Tibial artery (tissue), 4 donors: ENCODE measurements around the gene CPED1.

ENCODE experiments used
- DNase-seq, 2 donors: peaks; one replicate each; pipeline ENCODE4 v3.0.0-alpha.2; 2019
- H3K27ac ChIP-seq, 2 donors: fragments of 200-600 bp; sonication (generic) in 1 of 2; 1 replicate in 1 of 2; 2 replicates in 1 of 2; pipeline ENCODE4 v1.5.1; 2018 to 2019; ENCODE audit warnings: mild to moderate bottlenecking in 1 of 2
- H3K27me3 ChIP-seq, 2 donors: fragments of 200-600 bp; sonication (generic) in 1 of 2; one replicate each; pipeline versions ENCODE4 v1.5.1 to v1.6.0; 2016 to 2019
- H3K36me3 ChIP-seq, 3 donors: fragments of 200-600 bp; sonication (generic) in 2 of 3; one replicate each; pipeline ENCODE4 v1.5.1; 2016 to 2019; ENCODE audit warnings: mild to moderate bottlenecking in 2 of 3
- H3K4me1 ChIP-seq, 4 donors: fragments of 200-600 bp; sonication (generic) in 2 of 4; 1 replicate in 3 of 4; 2 replicates in 1 of 4; pipeline ENCODE4 v1.5.1; 2016 to 2019
- H3K4me3 ChIP-seq, 2 donors: fragments of 200-600 bp; sonication (generic) in 1 of 2; 1 replicate in 1 of 2; 2 replicates in 1 of 2; pipeline ENCODE4 v1.5.1; 2018 to 2019; ENCODE audit warnings: mild to moderate bottlenecking in 2 of 2
- H3K9me3 ChIP-seq, 3 donors: fragments of 200-600 bp; sonication (generic) in 1 of 3; one replicate each; pipeline ENCODE4 v1.5.1; 2016 to 2019
- CTCF ChIP-seq, 2 experiments: fragments of 200-600 bp in 1 of 2; fragments of 450-650 bp in 1 of 2; IDR thresholded peaks; one replicate each; pipeline ENCODE4 v1.5.1; 2017 to 2019; ENCODE audit warnings: antibody characterized with exemption in 2 of 2, mild to moderate bottlenecking in 1 of 2, moderate library complexity in 1 of 2
- intact Hi-C: fragments of 100-400 bp; cut with DNase I; formaldehyde crosslinking; loops from one replicate; pipeline ENCODE4 v1.15.0; 2023; ENCODE audit warnings: low total_unique reads

Gene CPED1

GRCh38 chr7:121279822-121280221 is 291.3 kb downstream of the CPED1 start:
- intact Hi-C loops, result no loop called here
- DNase-seq, result no peak
- H3K9me3 ChIP-seq, result no peaks in the 10 kb centered on the region
- peaks cover 6 to 7% (median 7%) of the 10 kb centered on the region in 3 donors for H3K36me3 ChIP-seq
- no peaks in the 10 kb centered on the region for H3K27me3 ChIP-seq
- peaks cover 0 to 12% (median 6%) of the 10 kb centered on the region in 4 donors for H3K4me1 ChIP-seq
- H3K27ac ChIP-seq, result no peak overlapping the region
- TF ChIP-seq CTCF (IDR thresholded peaks at IDR 0.05), result no peak
- no peak overlapping the region for H3K4me3 ChIP-seq

GRCh38 chr7:121280656-121281055 is 292.1 kb downstream of the CPED1 start:
- H3K4me1 ChIP-seq, result peaks cover 0 to 12% (median 6%) of the 10 kb centered on the region in 4 donors
- TF ChIP-seq CTCF (IDR thresholded peaks at IDR 0.05), result no peak
- H3K9me3 ChIP-seq, result no peaks in the 10 kb centered on the region
- peaks cover 6 to 12% (median 7%) of the 10 kb centered on the region in 3 donors for H3K36me3 ChIP-seq
- H3K27me3 ChIP-seq, result no peaks in the 10 kb centered on the region
- intact Hi-C loops, result no loop called here
- H3K4me3 ChIP-seq, result no peak overlapping the region
- H3K27ac ChIP-seq, result no peak overlapping the region
- no peak for DNase-seq

- intact Hi-C loops, result no loop called here
Measured at GRCh38 chr7:121282129-121282528, 293.6 kb downstream of the CPED1 start.

GRCh38 chr7:121285066-121285667 is 296.7 kb downstream of the CPED1 start:
- no peak overlapping the region for H3K27ac ChIP-seq
- no peaks in the 10 kb centered on the region for H3K27me3 ChIP-seq
- intact Hi-C loops, result no loop called here
- H3K4me3 ChIP-seq, result no peak overlapping the region
- peaks cover 0 to 12% (median 2%) of the 10 kb centered on the region in 4 donors for H3K4me1 ChIP-seq
- no peaks in the 10 kb centered on the region for H3K9me3 ChIP-seq
- no peak for DNase-seq
- TF ChIP-seq CTCF (IDR thresholded peaks at IDR 0.05), result no peak
- H3K36me3 ChIP-seq, result peaks cover 12 to 18% (median 14%) of the 10 kb centered on the region in 3 donors

More at GRCh38 chr7:121282129-121282528, 293.6 kb downstream of the CPED1 start:
- Histone ChIP-seq H3K27ac (no peak overlapping the region), H3K9me3 (no peaks in the 10 kb centered on the region), H3K4me3 (no peak overlapping the region), H3K4me1 (peaks cover 0 to 12% (median 6%) of the 10 kb centered on the region in 4 donors), H3K36me3 (peaks cover 7 to 13% (median 12%) of the 10 kb centered on the region in 3 donors), H3K27me3 (no peaks in the 10 kb centered on the region)
- no peak for DNase-seq
- no peak for TF ChIP-seq CTCF (IDR thresholded peaks at IDR 0.05)

- H3K27me3 ChIP-seq, result no peaks in the 10 kb centered on the region
- TF ChIP-seq CTCF (IDR thresholded peaks at IDR 0.05), result no peak
- peaks cover 12 to 18% (median 14%) of the 10 kb centered on the region in 3 donors for H3K36me3 ChIP-seq
- peaks cover 0 to 12% (median 2%) of the 10 kb centered on the region in 4 donors for H3K4me1 ChIP-seq
- intact Hi-C loops, result no loop called here
- H3K27ac ChIP-seq, result no peak overlapping the region
- no peak overlapping the region for H3K4me3 ChIP-seq
- H3K9me3 ChIP-seq, result no peaks in the 10 kb centered on the region
- no peak for DNase-seq
Measured at GRCh38 chr7:121286186-121286585, 297.7 kb downstream of the CPED1 start.
